WTC11 (cell line): Measurements from ENCODE around the gene POTEM. TPM values are rescaled to one million over a fixed set of nuclear protein-coding genes. Genes with fewer than 3 reads are reported as not detected.
"Not testable (repeated sequence)": the region's sequence is repeated elsewhere in the genome, so short reads cannot be mapped to it uniquely, and the experiment has no call there.

Source experiments
- ATAC-seq: fragments of 200-7000 bp; cut with Tn5 transposase; 2 replicates; pipeline ENCODE4 v1.10.0; 2021; ENCODE audit warnings: mild to moderate bottlenecking, moderate library complexity
- CTCF ChIA-PET: fragments of 300-600 bp; sonication (Branson Sonifier 250); formaldehyde crosslinking; loops from one replicate; lab custom pipeline; 2021; ENCODE audit warnings: antibody characterized with exemption; lab: Charles Lee
- POLR2A ChIA-PET: fragments of 350-600 bp; sonication (Branson Sonifier 250); formaldehyde crosslinking; loops from one replicate; lab custom pipeline; 2021; ENCODE audit warnings: antibody characterized with exemption; lab: Charles Lee
- DNase-seq: peaks from one replicate; pipeline ENCODE4 v3.0.0; 2021; ENCODE audit warnings: low spot score
- H3K27ac Mint-ChIP-seq: 2 replicates; pipeline ENCODE4 v1.8.0; 2021; ENCODE audit warnings: mixed read lengths
- H3K27me3 Mint-ChIP-seq: 2 replicates; pipeline ENCODE4 v1.8.0; 2021; ENCODE audit warnings: low read depth, mild to moderate bottlenecking, moderate library complexity, mixed read lengths
- H3K36me3 Mint-ChIP-seq: 2 replicates; pipeline ENCODE4 v1.8.0; 2021; ENCODE audit warnings: mixed read lengths
- H3K4me1 Mint-ChIP-seq: 2 replicates; pipeline ENCODE4 v1.8.0; 2022; ENCODE audit warnings: mixed read lengths
- H3K4me3 Mint-ChIP-seq: 2 replicates; pipeline ENCODE4 v1.8.0; 2021; ENCODE audit warnings: mild to moderate bottlenecking, moderate library complexity, mixed read lengths
- H3K9me3 Mint-ChIP-seq: 2 replicates; pipeline ENCODE4 v1.8.0; 2021; ENCODE audit warnings: mixed read lengths
- total RNA-seq: library from RNA; stranded (reverse); gene quantifications from 3 replicates; pipeline ENCODE4 v1.2.3, GENCODE V29; 2021

Gene POTEM
- total RNA-seq, 1 experiment from 2014 or later, result not detected

GRCh38 chr14:19043384-19043783 lies 76.2 kb downstream of the POTEM start:
- H3K27me3 Mint-ChIP-seq, POLR2A ChIA-PET, H3K4me3 Mint-ChIP-seq, H3K4me1 Mint-ChIP-seq, DNase-seq, H3K9me3 Mint-ChIP-seq, ATAC-seq, H3K27ac Mint-ChIP-seq, CTCF ChIA-PET, H3K36me3 Mint-ChIP-seq: not testable (repeated sequence)
